ENCODE measurements around the gene AJM1.

GRCh38 chr9:136863623-136864273 is 21.5 kb downstream of the AJM1 start:
- TF ChIP-seq EZH2 (IDR thresholded peaks at IDR 0.05; ENCODE audit: borderline replicate concordance) (no peak), CTCF (IDR thresholded peaks at IDR 0.05; ENCODE audit: poor library complexity) (no peak), EZH2phosphoT487 (IDR thresholded peaks at IDR 0.05; ENCODE audit: low read depth, severe bottlenecking, unreplicated experiment) (no peak)

Measured in hepatocyte (in vitro differentiated cells).